ENCODE results near the gene KLF14. TPM values are rescaled to one million over a fixed set of nuclear protein-coding genes. Genes with fewer than 3 reads are reported as not detected.

KLF14 gene
- total and polyA plus RNA-seq, 2 experiments from 2014 or later: not detected

- H3K4me3 ChIP-seq: no peak overlapping the region
- TF ChIP-seq CTCF (IDR thresholded peaks at IDR 0.05; ENCODE audit: low read depth, low read length): no peak
- DNase-seq (ENCODE audit: low read depth in 1 of 2, low spot score in 1 of 2): no peak
- H3K36me3 ChIP-seq: no peaks in the 10 kb centered on the region
- no peaks in the 10 kb centered on the region for H3K4me1 ChIP-seq (ENCODE audit: low read depth)
- no peak overlapping the region for H3K27ac ChIP-seq
- no peaks in the 10 kb centered on the region for H3K27me3 ChIP-seq
- H3K9me3 ChIP-seq (ENCODE audit: low read depth): no peaks in the 10 kb centered on the region
Observed at GRCh38 chr7:130708001-130708400, 26.0 kb downstream of the KLF14 start.

GRCh38 chr7:130703851-130704250 lies 30.2 kb downstream of the KLF14 start:
- Histone ChIP-seq H3K27me3 (peaks cover 4% of the 10 kb centered on the region), H3K9me3 (ENCODE audit: low read depth) (no peaks in the 10 kb centered on the region), H3K36me3 (no peaks in the 10 kb centered on the region), H3K4me3 (no peak overlapping the region), H3K4me1 (ENCODE audit: low read depth) (no peaks in the 10 kb centered on the region), H3K27ac (no peak overlapping the region)
- no peak for DNase-seq (ENCODE audit: low read depth in 1 of 2, low spot score in 1 of 2)
- no peak for TF ChIP-seq CTCF (IDR thresholded peaks at IDR 0.05; ENCODE audit: low read depth, low read length)

- no peak for DNase-seq (ENCODE audit: low read depth in 1 of 2, low spot score in 1 of 2)
- no peaks in the 10 kb centered on the region for H3K9me3 ChIP-seq (ENCODE audit: low read depth)
- H3K4me1 ChIP-seq (ENCODE audit: low read depth): no peaks in the 10 kb centered on the region
- H3K36me3 ChIP-seq: no peaks in the 10 kb centered on the region
- no peak overlapping the region for H3K4me3 ChIP-seq
- no peak for TF ChIP-seq CTCF (IDR thresholded peaks at IDR 0.05; ENCODE audit: low read depth, low read length)
- H3K27ac ChIP-seq: no peak overlapping the region
- H3K27me3 ChIP-seq: peaks cover 4% of the 10 kb centered on the region
Observed at GRCh38 chr7:130701650-130702049, 32.4 kb downstream of the KLF14 start.

- Histone ChIP-seq H3K9me3 (ENCODE audit: low read depth) (no peaks in the 10 kb centered on the region), H3K27me3 (peaks cover 4% of the 10 kb centered on the region), H3K36me3 (no peaks in the 10 kb centered on the region), H3K4me3 (no peak overlapping the region), H3K4me1 (ENCODE audit: low read depth) (no peaks in the 10 kb centered on the region), H3K27ac (no peak overlapping the region)
- TF ChIP-seq CTCF (IDR thresholded peaks at IDR 0.05; ENCODE audit: low read depth, low read length): no peak
- no peak for DNase-seq (ENCODE audit: low read depth in 1 of 2, low spot score in 1 of 2)
Observed at GRCh38 chr7:130700760-130701159, 33.2 kb downstream of the KLF14 start.

GRCh38 chr7:130699686-130700085 lies 34.3 kb downstream of the KLF14 start:
- no peaks in the 10 kb centered on the region for H3K9me3 ChIP-seq (ENCODE audit: low read depth)
- no peaks in the 10 kb centered on the region for H3K4me1 ChIP-seq (ENCODE audit: low read depth)
- no peak overlapping the region for H3K4me3 ChIP-seq
- no peaks in the 10 kb centered on the region for H3K36me3 ChIP-seq
- no peak overlapping the region for H3K27ac ChIP-seq
- H3K27me3 ChIP-seq: peaks cover 4% of the 10 kb centered on the region
- no peak for TF ChIP-seq CTCF (IDR thresholded peaks at IDR 0.05; ENCODE audit: low read depth, low read length)
- DNase-seq (ENCODE audit: low read depth in 1 of 2, low spot score in 1 of 2): no peak

GRCh38 chr7:130697820-130698219 lies 36.2 kb downstream of the KLF14 start:
- no peak overlapping the region for H3K27ac ChIP-seq
- H3K36me3 ChIP-seq: no peaks in the 10 kb centered on the region
- no peak for DNase-seq (ENCODE audit: low read depth in 1 of 2, low spot score in 1 of 2)
- no peak for TF ChIP-seq CTCF (IDR thresholded peaks at IDR 0.05; ENCODE audit: low read depth, low read length)
- no peak overlapping the region for H3K4me3 ChIP-seq
- no peaks in the 10 kb centered on the region for H3K9me3 ChIP-seq (ENCODE audit: low read depth)
- peaks cover 4% of the 10 kb centered on the region for H3K27me3 ChIP-seq
- H3K4me1 ChIP-seq (ENCODE audit: low read depth): no peaks in the 10 kb centered on the region

Measured in cardiac muscle cell (in vitro differentiated cells and primary cell).